Neural cell (in vitro differentiated cells): Measurements from ENCODE around the gene RRN3.

Experiments used
- CTCF ChIP-seq: fragments of 450-650 bp; IDR thresholded peaks from 2 replicates; pipeline ENCODE4 v1.5.1; 2014; ENCODE audit warnings: antibody characterized with exemption, mild to moderate bottlenecking, moderate library complexity; ENCODE audit not compliant: poor library complexity, severe bottlenecking
- SMC3 ChIP-seq: fragments of 450-650 bp; conservative IDR thresholded peaks from 2 replicates; pipeline ENCODE4 v1.6.1; 2014; ENCODE audit warnings: antibody characterized with exemption, mild to moderate bottlenecking, moderate library complexity; ENCODE audit not compliant: poor library complexity
- TF ChIP-seq, protein P1 (sequence below): IDR thresholded peaks from 2 replicates; pipeline ENCODE4 v1.6.1; 2012; ENCODE audit warnings: borderline replicate concordance

- TF ChIP-seq, protein P1, sequence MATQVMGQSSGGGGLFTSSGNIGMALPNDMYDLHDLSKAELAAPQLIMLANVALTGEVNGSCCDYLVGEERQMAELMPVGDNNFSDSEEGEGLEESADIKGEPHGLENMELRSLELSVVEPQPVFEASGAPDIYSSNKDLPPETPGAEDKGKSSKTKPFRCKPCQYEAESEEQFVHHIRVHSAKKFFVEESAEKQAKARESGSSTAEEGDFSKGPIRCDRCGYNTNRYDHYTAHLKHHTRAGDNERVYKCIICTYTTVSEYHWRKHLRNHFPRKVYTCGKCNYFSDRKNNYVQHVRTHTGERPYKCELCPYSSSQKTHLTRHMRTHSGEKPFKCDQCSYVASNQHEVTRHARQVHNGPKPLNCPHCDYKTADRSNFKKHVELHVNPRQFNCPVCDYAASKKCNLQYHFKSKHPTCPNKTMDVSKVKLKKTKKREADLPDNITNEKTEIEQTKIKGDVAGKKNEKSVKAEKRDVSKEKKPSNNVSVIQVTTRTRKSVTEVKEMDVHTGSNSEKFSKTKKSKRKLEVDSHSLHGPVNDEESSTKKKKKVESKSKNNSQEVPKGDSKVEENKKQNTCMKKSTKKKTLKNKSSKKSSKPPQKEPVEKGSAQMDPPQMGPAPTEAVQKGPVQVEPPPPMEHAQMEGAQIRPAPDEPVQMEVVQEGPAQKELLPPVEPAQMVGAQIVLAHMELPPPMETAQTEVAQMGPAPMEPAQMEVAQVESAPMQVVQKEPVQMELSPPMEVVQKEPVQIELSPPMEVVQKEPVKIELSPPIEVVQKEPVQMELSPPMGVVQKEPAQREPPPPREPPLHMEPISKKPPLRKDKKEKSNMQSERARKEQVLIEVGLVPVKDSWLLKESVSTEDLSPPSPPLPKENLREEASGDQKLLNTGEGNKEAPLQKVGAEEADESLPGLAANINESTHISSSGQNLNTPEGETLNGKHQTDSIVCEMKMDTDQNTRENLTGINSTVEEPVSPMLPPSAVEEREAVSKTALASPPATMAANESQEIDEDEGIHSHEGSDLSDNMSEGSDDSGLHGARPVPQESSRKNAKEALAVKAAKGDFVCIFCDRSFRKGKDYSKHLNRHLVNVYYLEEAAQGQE, result no peak
- TF ChIP-seq CTCF (no peak), SMC3 (no peak)
These were observed 47.5 kb upstream of the RRN3 start for GRCh38 chr16:15141586-15141985.
